HG02943 (cell line): ENCODE results near the gene CDC123.
"Not testable (repeated sequence)": the region's sequence is repeated elsewhere in the genome, so short reads cannot be mapped to it uniquely, and the experiment has no call there.

ENCODE experiments used
- ATAC-seq: cut with Tn5 transposase; IDR thresholded peaks from one replicate; pipeline ENCODE4 v1.9.1; 2021; ENCODE audit warnings: mild to moderate bottlenecking, low read depth, moderate library complexity; ENCODE audit not compliant: unreplicated experiment

Gene CDC123

GRCh38 chr10:12279281-12279680 lies 83.3 kb downstream of the CDC123 start:
- ATAC-seq = no peak

GRCh38 chr10:12287772-12288171 lies 91.8 kb downstream of the CDC123 start:
- ATAC-seq = no peak

GRCh38 chr10:12297784-12298183 lies 101.8 kb downstream of the CDC123 start:
- not testable (repeated sequence) for ATAC-seq

- ATAC-seq = no peak
Observed at GRCh38 chr10:12299222-12299965, 103.4 kb downstream of the CDC123 start.
